Gastrocnemius medialis (tissue), 4 donors: Measurements from ENCODE around the gene CEACAM7. TPM values are rescaled to one million over a fixed set of nuclear protein-coding genes. Genes with fewer than 3 reads are reported as not detected.

ENCODE experiments used
- ATAC-seq, 2 donors: fragments of 150-250 bp; one replicate each; pipeline ENCODE4 v1.9.1; 2016
- DNase-seq, 2 donors: peaks; one replicate each; pipeline ENCODE4 v3.0.0-alpha.2; 2019
- H3K27ac ChIP-seq, 4 donors: fragments of 200-600 bp; sonication (generic); 1 replicate in 1 of 4; 2 replicates in 3 of 4; pipeline ENCODE4 v1.5.1; 2016 to 2018; ENCODE audit warnings: mild to moderate bottlenecking in 2 of 4, moderate library complexity in 1 of 4
- H3K27me3 ChIP-seq, 3 donors: fragments of 200-600 bp; sonication (generic) in 2 of 3; 1 replicate in 1 of 3; 2 replicates in 2 of 3; pipeline versions ENCODE4 v1.5.1 to v1.6.0; 2016 to 2019; ENCODE audit warnings: mild to moderate bottlenecking in 1 of 3, moderate library complexity in 1 of 3
- H3K36me3 ChIP-seq, 2 donors: fragments of 200-600 bp; sonication (generic) in 1 of 2; one replicate each; pipeline ENCODE4 v1.5.1; 2017 to 2018
- H3K4me1 ChIP-seq, 2 donors: fragments of 200-600 bp; sonication (generic) in 1 of 2; one replicate each; pipeline ENCODE4 v1.5.1; 2016 to 2017; ENCODE audit warnings: mild to moderate bottlenecking in 2 of 2
- H3K4me3 ChIP-seq, 4 donors: fragments of 200-600 bp; sonication (generic) in 3 of 4; 1 replicate in 1 of 4; 2 replicates in 3 of 4; pipeline ENCODE4 v1.5.1; 2016 to 2019; ENCODE audit warnings: mild to moderate bottlenecking in 2 of 4
- H3K9me3 ChIP-seq, 3 donors: fragments of 200-600 bp; sonication (generic) in 2 of 3; 1 replicate in 1 of 3; 2 replicates in 2 of 3; pipeline ENCODE4 v1.5.1; 2016 to 2019
- CTCF ChIP-seq, 5 experiments: fragments of 450-650 bp in 3 of 5; fragments of 200-600 bp in 2 of 5; sonication (generic) in 2 of 5; IDR thresholded peaks in 4 of 5; conservative IDR thresholded peaks in 1 of 5; 1 replicate in 4 of 5; 2 replicates in 1 of 5; pipeline ENCODE4 v1.5.1; 2016 to 2019; ENCODE audit warnings: antibody characterized with exemption in 5 of 5, mild to moderate bottlenecking in 3 of 5, moderate library complexity in 3 of 5
- POLR2A ChIP-seq, 2 donors: fragments of 450-650 bp; IDR thresholded peaks; one replicate each; pipeline ENCODE4 v1.6.1; 2017; ENCODE audit warnings: antibody characterized with exemption in 2 of 2, mild to moderate bottlenecking in 2 of 2, moderate library complexity in 2 of 2
- in situ Hi-C, 4 donors: fragments of 200-750 bp; cut with MboI; loops; one replicate each; pipeline versions ENCODE4 v1.15.0 to v1.8.0; 2017; ENCODE audit warnings: low sequenced_read_pairs in 4 of 4
- intact Hi-C: fragments of 100-400 bp; cut with DNase I; formaldehyde crosslinking; loops from one replicate; pipeline ENCODE4 v1.15.1; 2023; ENCODE audit warnings: low total_unique reads
- total RNA-seq, 4 donors: library from RNA; depleted of rRNA; stranded (reverse); fragments of >200 nt; gene quantifications; one replicate each; pipeline versions ENCODE4 v1.1.0 to v1.2.3, GENCODE V29; 2016

The CEACAM7 gene
- total RNA-seq, 4 donors from 2014 or later = 5.7 TPM; not detected in 3

GRCh38 chr19:41720103-41720502, 32.0 kb upstream of the CEACAM7 start:
- no peak for DNase-seq
- TF ChIP-seq CTCF (IDR thresholded peaks at IDR 0.05 in 4 of 5, conservative IDR thresholded peaks at IDR 0.05 in 1 of 5) (no peak), POLR2A (IDR thresholded peaks at IDR 0.05) (no peak)
- no peak overlapping the region for H3K27ac ChIP-seq
- no peaks in the 10 kb centered on the region for H3K4me1 ChIP-seq
- no peaks in the 10 kb centered on the region for H3K27me3 ChIP-seq
- no peaks in the 10 kb centered on the region for H3K9me3 ChIP-seq
- in situ Hi-C loops (no loop called here), intact Hi-C loops (no loop called here)
- no peak overlapping the region for H3K4me3 ChIP-seq
- H3K36me3 ChIP-seq = no peaks in the 10 kb centered on the region
- no peak for ATAC-seq

- Histone ChIP-seq H3K4me3 (no peak overlapping the region), H3K27ac (no peak overlapping the region), H3K4me1 (no peaks in the 10 kb centered on the region), H3K36me3 (no peaks in the 10 kb centered on the region), H3K9me3 (no peaks in the 10 kb centered on the region), H3K27me3 (no peaks in the 10 kb centered on the region)
- in situ Hi-C loops (no loop called here), intact Hi-C loops (no loop called here)
- ATAC-seq = no peak
- DNase-seq = no peak
- TF ChIP-seq CTCF (IDR thresholded peaks at IDR 0.05 in 4 of 5, conservative IDR thresholded peaks at IDR 0.05 in 1 of 5) (no peak), POLR2A (IDR thresholded peaks at IDR 0.05) (no peak)
These were observed 30.7 kb upstream of the CEACAM7 start for GRCh38 chr19:41718761-41719160.

- H3K9me3 ChIP-seq = no peaks in the 10 kb centered on the region
- no peak for TF ChIP-seq CTCF (IDR thresholded peaks at IDR 0.05 in 4 of 5, conservative IDR thresholded peaks at IDR 0.05 in 1 of 5)
- no peak for TF ChIP-seq POLR2A (IDR thresholded peaks at IDR 0.05)
- H3K27me3 ChIP-seq = no peaks in the 10 kb centered on the region
- no peak overlapping the region for H3K27ac ChIP-seq
- no peaks in the 10 kb centered on the region for H3K36me3 ChIP-seq
- ATAC-seq (no peak), DNase-seq (no peak)
- H3K4me3 ChIP-seq = no peak overlapping the region
- intact Hi-C loops = no loop called here
- in situ Hi-C loops = no loop called here
- H3K4me1 ChIP-seq = no peaks in the 10 kb centered on the region
These were observed 26.5 kb upstream of the CEACAM7 start for GRCh38 chr19:41714598-41714997.

- intact Hi-C loops = no loop called here
- H3K36me3 ChIP-seq = no peaks in the 10 kb centered on the region
- H3K27ac ChIP-seq = no peak overlapping the region
- DNase-seq (no peak), ATAC-seq (no peak)
- H3K4me1 ChIP-seq = no peaks in the 10 kb centered on the region
- TF ChIP-seq CTCF (IDR thresholded peaks at IDR 0.05 in 4 of 5, conservative IDR thresholded peaks at IDR 0.05 in 1 of 5) = no peak
- TF ChIP-seq POLR2A (IDR thresholded peaks at IDR 0.05) = no peak
- peaks cover 0 to 6% (median 0%) of the 10 kb centered on the region in 3 donors for H3K27me3 ChIP-seq
- no peak overlapping the region for H3K4me3 ChIP-seq
- in situ Hi-C loops = no loop called here
- H3K9me3 ChIP-seq = no peaks in the 10 kb centered on the region
These were observed 23.5 kb upstream of the CEACAM7 start for GRCh38 chr19:41711376-41712261.
